HEK293 (cell line): ENCODE results near the gene MELK.

Experiments used
- CTCF ChIA-PET: fragments of 350-600 bp; formaldehyde crosslinking; extraction: SDS; loops from one replicate; lab custom pipeline; 2021; ENCODE audit warnings: antibody characterized with exemption; lab: Yijun Ruan, JAX
- POLR2A ChIA-PET: fragments of 300-600 bp; formaldehyde crosslinking; extraction: SDS; loops from one replicate; lab custom pipeline; 2020; ENCODE audit warnings: antibody characterized with exemption, inconsistent platforms; lab: Yijun Ruan, JAX
- H3K27ac ChIP-seq: fragments of 200-500 bp; sonication (Bioruptor generic); 2 replicates; pipeline ENCODE4 v1.5.1; 2014; ENCODE audit warnings: low read depth, low read length, control low read depth, inconsistent platforms; ENCODE audit errors: extremely low read depth
- H3K36me3 ChIP-seq, 2 experiments: fragments of 200-500 bp in 1 of 2; sonication (Bioruptor generic) in 1 of 2; 1 replicate in 1 of 2; 2 replicates in 1 of 2; pipeline ENCODE4 v1.5.1; 2014 to 2017; ENCODE audit warnings: inconsistent platforms in 2 of 2, low read length in 2 of 2; ENCODE audit not compliant: control insufficient read depth in 2 of 2, insufficient read depth in 1 of 2
- H3K4me1 ChIP-seq: fragments of 200-500 bp; sonication (Bioruptor generic); 2 replicates; pipeline ENCODE4 v1.5.1; 2014; ENCODE audit warnings: mild to moderate bottlenecking, low read length, inconsistent platforms; ENCODE audit not compliant: control insufficient read depth, insufficient read depth
- H3K4me3 ChIP-seq: 2 replicates; pipeline ENCODE4 v1.5.1; 2011; ENCODE audit warnings: low read depth, mild to moderate bottlenecking, control low read depth, low read length, moderate library complexity
- H3K9me3 ChIP-seq: fragments of 200-500 bp; sonication (Bioruptor generic); 2 replicates; pipeline ENCODE4 v1.5.1; 2014; ENCODE audit warnings: low read depth, low read length, inconsistent platforms; ENCODE audit not compliant: control insufficient read depth, insufficient read depth
- GLI2 ChIP-seq: fragments of 450-650 bp; formaldehyde crosslinking; IDR thresholded peaks from 2 replicates; pipeline ENCODE4; 2017; ENCODE audit warnings: missing biosample characterization, missing genetic modification characterization, low read depth, borderline replicate concordance
- SCRT2 ChIP-seq: fragments of 450-650 bp; formaldehyde crosslinking; IDR thresholded peaks from 2 replicates; pipeline ENCODE4 v1.5.1; 2016; ENCODE audit warnings: missing biosample characterization, missing genetic modification characterization
- TSHZ1 ChIP-seq: fragments of 450-650 bp; formaldehyde crosslinking; IDR thresholded peaks from 2 replicates; pipeline ENCODE4 v1.5.1; 2016; ENCODE audit warnings: missing biosample characterization, missing genetic modification characterization, borderline replicate concordance
- ZBTB11 ChIP-seq: fragments of 450-650 bp; formaldehyde crosslinking; conservative IDR thresholded peaks from 2 replicates; pipeline ENCODE4 v1.5.1; 2016; ENCODE audit warnings: low read depth, missing biosample characterization, missing genetic modification characterization
- ZNF239 ChIP-seq: fragments of 450-650 bp; formaldehyde crosslinking; IDR thresholded peaks from 2 replicates; pipeline ENCODE4 v1.5.1; 2016; ENCODE audit warnings: missing biosample characterization, missing genetic modification characterization
- ZNF610 ChIP-seq: fragments of 450-650 bp; formaldehyde crosslinking; IDR thresholded peaks from 2 replicates; pipeline ENCODE4 v1.5.1; 2016; ENCODE audit warnings: missing biosample characterization, missing genetic modification characterization, borderline replicate concordance
- ZNF704 ChIP-seq: fragments of 450-650 bp; formaldehyde crosslinking; IDR thresholded peaks from 2 replicates; pipeline ENCODE4 v1.5.1; 2016; ENCODE audit warnings: missing biosample characterization, missing genetic modification characterization

MELK gene

GRCh38 chr9:36642817-36643216 is 70.1 kb downstream of the MELK start (continued):
- no peak for TF ChIP-seq TSHZ1 (tag by site-specific recombination)

GRCh38 chr9:36656842-36657241 is 84.1 kb downstream of the MELK start:
- peaks cover 18 to 70% of the 10 kb centered on the region in 2 experiments; a peak in 2 of 3 replicates for H3K36me3 ChIP-seq

GRCh38 chr9:36659500-36659899 is 86.8 kb downstream of the MELK start:
- no peak overlapping the region for H3K27ac ChIP-seq
- TF ChIP-seq ZNF239 (tag by site-specific recombination) (no peak), ZBTB11 (tag by site-specific recombination) (no peak), ZNF704 (tag by site-specific recombination) (no peak)
- TF ChIP-seq, all 188 proteins: peak for 0
- peaks cover 14 to 59% of the 10 kb centered on the region in 2 experiments; a peak in 2 of 3 replicates for H3K36me3 ChIP-seq
- no peaks in the 10 kb centered on the region for H3K9me3 ChIP-seq
- POLR2A ChIA-PET, result interaction anchor here (0.7 kb wide), 1 partner anchor 133 kb away, joined by 4 read pairs; no protein-coding TSS in a partner anchor
- CTCF ChIA-PET, result interaction anchor here (0.6 to 2.4 kb wide), 4 partner anchors 22 to 362 kb away, joined by 3 to 8 read pairs (median 4); no protein-coding TSS in a partner anchor
- no peaks in the 10 kb centered on the region for H3K4me1 ChIP-seq
- no peak overlapping the region for H3K4me3 ChIP-seq

More at GRCh38 chr9:36656842-36657241, 84.1 kb downstream of the MELK start:
- ChIA-PET POLR2A (no interaction called here), CTCF (no interaction called here)
- H3K9me3 ChIP-seq, result no peaks in the 10 kb centered on the region
- H3K4me3 ChIP-seq, result no peak overlapping the region
- no peak for TF ChIP-seq GLI2
- TF ChIP-seq SCRT2 (tag by site-specific recombination), result peak; percentile 19; the same call in 1 of the 2 replicates
- H3K27ac ChIP-seq, result no peak overlapping the region
- H3K4me1 ChIP-seq, result no peaks in the 10 kb centered on the region

- POLR2A ChIA-PET, result no interaction called here
- H3K9me3 ChIP-seq, result no peaks in the 10 kb centered on the region
- no peak for TF ChIP-seq ZNF610 (tag by site-specific recombination)
- H3K4me3 ChIP-seq, result no peak overlapping the region
- H3K4me1 ChIP-seq, result no peaks in the 10 kb centered on the region
- peaks cover 17 to 56% of the 10 kb centered on the region in 2 experiments for H3K36me3 ChIP-seq
- H3K27ac ChIP-seq, result no peak overlapping the region
- CTCF ChIA-PET, result interaction anchor here (3.4 kb wide), 1 partner anchor 64 kb away, joined by 9 read pairs; no protein-coding TSS in a partner anchor
These were observed 92.1 kb downstream of the MELK start for GRCh38 chr9:36664806-36665205.
